GM13977 (cell line): Measurements from ENCODE around the gene STIMATE.

Source experiments
- DNase-seq: peaks from one replicate; pipeline ENCODE4 v3.0.0; 2012; ENCODE audit warnings: low spot score
- in situ Hi-C: fragments of 300-500 bp; cut with MboI; formaldehyde crosslinking; loops from one replicate; pipeline ENCODE4 v1.12.0; 2022; ENCODE audit warnings: low sequenced_read_pairs, low pct_unique_long_range_greater_than_20kb, mixed read lengths, inconsistent platforms; ENCODE audit not compliant: unreplicated experiment
- TF ChIP-seq, protein P1 (sequence below): IDR thresholded peaks from 2 replicates; pipeline ENCODE4 v1.5.1; 2012; ENCODE audit warnings: mild to moderate bottlenecking, control low read depth; ENCODE audit not compliant: insufficient read depth; ENCODE audit errors: extremely low read depth, missing control alignments

Gene STIMATE

DNA sequence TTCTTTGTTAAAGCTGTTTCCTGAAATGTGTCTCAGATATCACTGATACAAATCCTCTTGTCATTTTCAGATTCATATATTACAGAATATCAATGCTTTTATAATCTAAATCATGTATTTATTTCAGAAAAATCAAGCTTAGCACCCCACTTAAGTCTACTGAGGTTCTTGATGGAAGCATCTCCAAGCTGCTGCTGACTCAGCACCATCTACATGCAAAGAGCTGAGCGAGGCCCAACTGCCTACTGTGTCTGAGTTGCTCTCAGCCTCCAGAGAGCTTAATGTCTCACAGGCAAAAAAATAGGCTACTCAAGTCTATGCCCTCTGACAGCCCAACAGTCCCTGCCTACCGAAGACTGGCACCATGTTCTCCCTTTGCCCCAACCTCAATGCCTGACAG is 29.2 kb upstream of the STIMATE start:
- DNase-seq = no peak
- in situ Hi-C loops = no loop called here

DNA sequence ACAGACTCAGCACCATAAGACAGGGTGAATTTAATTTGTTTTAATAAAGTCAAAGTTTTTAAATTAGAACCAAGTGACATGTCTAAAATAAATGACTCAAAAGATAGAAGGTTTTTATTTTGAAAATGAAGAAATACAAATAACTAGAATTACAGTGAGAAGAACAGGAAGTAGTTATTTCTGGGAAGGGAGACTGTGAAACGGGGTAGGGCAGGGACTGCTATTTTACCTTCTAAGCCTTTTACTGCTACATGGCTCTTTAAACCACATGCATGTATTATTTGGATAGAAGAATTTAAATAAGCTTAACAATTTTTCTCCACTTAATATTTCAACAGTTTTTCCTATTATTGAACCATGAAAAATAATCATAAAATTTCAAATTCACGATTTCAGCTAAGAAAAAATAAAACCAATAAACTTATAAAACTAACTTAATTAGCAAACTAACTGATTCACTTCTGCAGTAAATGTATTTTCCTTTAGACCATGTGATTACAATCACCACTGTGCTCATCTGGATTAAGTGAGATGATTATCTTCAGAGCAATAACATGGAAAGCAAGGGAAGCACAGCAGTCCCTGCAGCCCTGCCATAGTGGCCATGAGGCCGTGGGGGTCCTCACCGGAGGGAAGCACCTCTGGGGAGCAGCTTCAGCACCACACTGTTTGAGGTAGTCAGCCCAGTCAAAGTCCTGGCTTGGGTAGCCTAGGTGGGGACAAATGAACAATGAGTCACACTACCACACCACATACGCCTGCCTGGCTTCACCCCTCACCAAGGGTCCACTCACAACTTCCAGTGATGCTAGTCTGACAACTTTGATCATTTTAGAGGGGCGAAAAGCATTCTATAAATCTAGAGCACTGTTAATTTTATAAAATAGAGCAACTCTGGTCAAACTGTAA is 28.3 kb upstream of the STIMATE start:
- no peak for DNase-seq
- TF ChIP-seq, protein P1, sequence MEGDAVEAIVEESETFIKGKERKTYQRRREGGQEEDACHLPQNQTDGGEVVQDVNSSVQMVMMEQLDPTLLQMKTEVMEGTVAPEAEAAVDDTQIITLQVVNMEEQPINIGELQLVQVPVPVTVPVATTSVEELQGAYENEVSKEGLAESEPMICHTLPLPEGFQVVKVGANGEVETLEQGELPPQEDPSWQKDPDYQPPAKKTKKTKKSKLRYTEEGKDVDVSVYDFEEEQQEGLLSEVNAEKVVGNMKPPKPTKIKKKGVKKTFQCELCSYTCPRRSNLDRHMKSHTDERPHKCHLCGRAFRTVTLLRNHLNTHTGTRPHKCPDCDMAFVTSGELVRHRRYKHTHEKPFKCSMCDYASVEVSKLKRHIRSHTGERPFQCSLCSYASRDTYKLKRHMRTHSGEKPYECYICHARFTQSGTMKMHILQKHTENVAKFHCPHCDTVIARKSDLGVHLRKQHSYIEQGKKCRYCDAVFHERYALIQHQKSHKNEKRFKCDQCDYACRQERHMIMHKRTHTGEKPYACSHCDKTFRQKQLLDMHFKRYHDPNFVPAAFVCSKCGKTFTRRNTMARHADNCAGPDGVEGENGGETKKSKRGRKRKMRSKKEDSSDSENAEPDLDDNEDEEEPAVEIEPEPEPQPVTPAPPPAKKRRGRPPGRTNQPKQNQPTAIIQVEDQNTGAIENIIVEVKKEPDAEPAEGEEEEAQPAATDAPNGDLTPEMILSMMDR = no peak
- in situ Hi-C loops = no loop called here

More for the DNA sequence above, 29.2 kb upstream of the STIMATE start:
- TF ChIP-seq, protein P1 = no peak

DNA sequence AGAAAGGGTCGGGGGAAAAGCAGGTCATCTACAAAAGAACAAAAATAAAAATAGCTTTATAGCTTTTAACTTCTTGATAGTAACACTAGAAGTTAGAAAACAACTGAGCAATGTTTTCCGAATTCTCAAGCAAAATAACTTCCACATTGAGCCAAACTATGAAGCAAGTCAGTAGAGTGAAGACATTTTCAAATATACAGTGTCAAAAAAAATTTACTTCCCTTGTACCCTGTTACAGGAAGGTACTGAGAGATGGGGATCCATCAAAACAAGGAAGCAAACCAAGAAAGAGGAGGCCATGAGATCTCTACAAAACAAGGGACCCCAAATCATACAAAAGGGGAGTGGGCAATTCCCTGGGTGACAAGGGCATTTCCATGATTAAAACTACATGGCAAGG is 26.6 kb upstream of the STIMATE start:
- in situ Hi-C loops = no loop called here
- DNase-seq = no peak
- TF ChIP-seq, protein P1 = no peak

DNA sequence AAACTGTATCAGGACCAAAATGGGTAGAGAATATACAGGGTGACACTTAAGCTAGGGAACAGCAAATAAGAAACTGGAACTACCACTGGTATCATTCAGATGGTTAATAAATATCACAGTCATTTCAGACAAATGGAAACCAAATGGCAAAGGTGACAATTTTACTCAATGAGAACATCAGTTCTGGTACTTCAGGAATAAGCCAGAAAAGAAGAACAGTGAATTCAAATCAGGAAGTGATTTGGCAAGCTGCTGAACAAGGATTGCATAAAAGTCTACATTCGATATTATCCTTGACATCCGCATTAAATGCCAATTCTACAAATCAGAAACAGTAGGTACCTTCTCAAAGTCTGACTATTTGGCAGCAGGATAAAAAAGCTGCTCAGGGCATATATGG is 23.5 kb upstream of the STIMATE start:
- DNase-seq = no peak
- in situ Hi-C loops = no loop called here
- TF ChIP-seq, protein P1 = no peak

DNA sequence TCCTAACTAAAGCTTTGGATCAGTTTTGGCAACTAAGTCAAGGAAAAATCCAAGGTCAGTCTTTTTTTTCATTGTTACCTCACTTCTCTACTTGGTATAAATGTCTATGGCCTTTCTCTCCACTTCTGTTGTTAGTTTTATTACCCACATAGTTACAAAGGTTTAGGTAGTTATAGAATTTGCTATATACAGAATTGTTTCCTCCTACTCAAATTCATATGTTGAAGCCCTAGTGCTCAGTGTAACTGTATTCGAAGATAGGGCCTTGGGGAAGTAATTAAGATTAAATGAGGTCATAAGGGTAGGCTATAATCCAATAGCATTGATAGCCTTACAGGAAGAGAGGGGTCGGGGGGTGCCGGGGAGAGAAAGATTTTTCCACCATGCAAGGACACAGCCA is 19.7 kb upstream of the STIMATE start:
- in situ Hi-C loops = no loop called here
- DNase-seq = no peak
- TF ChIP-seq, protein P1 = no peak

DNA sequence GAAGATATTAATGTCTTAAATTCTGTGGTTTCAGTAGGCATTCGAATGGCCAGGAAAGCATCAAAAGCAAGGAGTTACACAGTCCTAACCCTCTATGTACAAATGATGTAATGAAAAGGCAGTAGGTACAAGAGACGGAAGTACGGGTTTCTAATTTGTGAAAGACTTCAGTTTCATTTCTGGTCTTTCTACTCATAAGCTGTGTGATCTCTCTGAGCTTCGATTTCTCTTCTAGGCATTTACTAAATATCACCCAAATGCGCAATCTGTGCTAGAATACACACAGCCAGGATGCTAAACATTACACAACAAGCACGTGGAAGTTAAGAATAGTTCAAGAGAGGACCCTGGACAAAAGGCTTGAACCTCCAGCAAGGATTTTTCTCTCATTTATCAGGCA is 17.9 kb upstream of the STIMATE start:
- DNase-seq = no peak
- TF ChIP-seq, protein P1 = no peak
- in situ Hi-C loops = no loop called here
